ES-I3 (cell line): ENCODE results near the gene FOXL3.

Experiments used
- H3K36me3 ChIP-seq: 2 replicates; pipeline ENCODE4 v1.6.1; 2013; ENCODE audit warnings: mild to moderate bottlenecking, low read length, control low read depth, moderate library complexity; ENCODE audit not compliant: insufficient read depth
- H3K4me1 ChIP-seq: 2 replicates; pipeline ENCODE4 v1.6.1; 2013; ENCODE audit warnings: mild to moderate bottlenecking, control low read depth, low read length; ENCODE audit not compliant: insufficient read depth
- H3K9ac ChIP-seq: 2 replicates; pipeline ENCODE4 v1.6.1; 2013; ENCODE audit warnings: low read depth, mild to moderate bottlenecking, low read length, moderate library complexity
- H3K9me3 ChIP-seq: 2 replicates; pipeline ENCODE4 v1.6.1; 2013; ENCODE audit warnings: mild to moderate bottlenecking, low read length, moderate library complexity; ENCODE audit not compliant: control insufficient read depth, insufficient read depth

FOXL3 gene

GRCh38 chr7:303884-304573, 14.1 kb downstream of the FOXL3 start:
- Histone ChIP-seq H3K4me1 (no peaks in the 10 kb centered on the region), H3K9me3 (no peaks in the 10 kb centered on the region), H3K36me3 (no peaks in the 10 kb centered on the region), H3K9ac (no peak overlapping the region)

DNA sequence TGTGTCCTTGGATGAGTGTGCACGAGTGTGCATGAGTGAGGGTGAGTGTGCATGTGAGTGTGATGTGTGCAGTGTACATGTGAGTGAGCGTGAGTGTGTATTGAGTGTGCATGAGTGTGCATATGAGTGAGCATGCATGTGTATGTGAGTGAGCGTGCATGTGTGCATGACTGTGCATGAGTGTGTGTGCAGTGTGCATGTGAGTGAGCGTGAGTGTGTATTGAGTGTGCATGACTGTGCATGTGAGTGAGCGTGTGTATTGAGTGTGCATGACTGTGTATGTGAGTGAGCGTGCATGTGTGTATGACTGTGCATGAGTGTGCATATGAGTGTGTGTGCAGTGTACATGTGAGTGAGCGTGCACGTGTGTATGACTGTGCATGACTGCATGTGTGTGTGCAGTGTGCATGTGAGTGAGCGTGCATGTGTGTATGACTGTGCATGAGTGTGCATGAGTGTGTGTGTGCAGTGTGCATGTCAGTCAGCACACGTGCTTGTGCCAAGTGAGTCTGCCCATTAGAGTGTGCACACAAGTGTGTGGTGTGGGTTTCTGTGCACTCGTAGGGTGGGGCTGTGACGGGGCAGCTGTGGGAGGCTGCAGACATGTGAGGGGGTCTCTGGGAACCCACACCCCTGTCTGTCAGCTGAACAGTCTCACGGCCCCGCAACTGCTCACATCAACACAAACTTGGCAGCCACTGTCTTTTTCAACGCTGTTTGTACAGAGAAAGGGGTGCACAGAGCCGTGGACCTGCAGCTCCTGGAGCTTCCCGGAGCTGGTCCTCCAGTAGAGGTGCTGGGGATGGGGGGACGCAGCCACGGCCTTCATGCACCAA, 14.8 kb downstream of the FOXL3 start:
- no peaks in the 10 kb centered on the region for H3K9me3 ChIP-seq
- no peaks in the 10 kb centered on the region for H3K4me1 ChIP-seq
- H3K9ac ChIP-seq, result no peak overlapping the region
- H3K36me3 ChIP-seq, result no peaks in the 10 kb centered on the region

DNA sequence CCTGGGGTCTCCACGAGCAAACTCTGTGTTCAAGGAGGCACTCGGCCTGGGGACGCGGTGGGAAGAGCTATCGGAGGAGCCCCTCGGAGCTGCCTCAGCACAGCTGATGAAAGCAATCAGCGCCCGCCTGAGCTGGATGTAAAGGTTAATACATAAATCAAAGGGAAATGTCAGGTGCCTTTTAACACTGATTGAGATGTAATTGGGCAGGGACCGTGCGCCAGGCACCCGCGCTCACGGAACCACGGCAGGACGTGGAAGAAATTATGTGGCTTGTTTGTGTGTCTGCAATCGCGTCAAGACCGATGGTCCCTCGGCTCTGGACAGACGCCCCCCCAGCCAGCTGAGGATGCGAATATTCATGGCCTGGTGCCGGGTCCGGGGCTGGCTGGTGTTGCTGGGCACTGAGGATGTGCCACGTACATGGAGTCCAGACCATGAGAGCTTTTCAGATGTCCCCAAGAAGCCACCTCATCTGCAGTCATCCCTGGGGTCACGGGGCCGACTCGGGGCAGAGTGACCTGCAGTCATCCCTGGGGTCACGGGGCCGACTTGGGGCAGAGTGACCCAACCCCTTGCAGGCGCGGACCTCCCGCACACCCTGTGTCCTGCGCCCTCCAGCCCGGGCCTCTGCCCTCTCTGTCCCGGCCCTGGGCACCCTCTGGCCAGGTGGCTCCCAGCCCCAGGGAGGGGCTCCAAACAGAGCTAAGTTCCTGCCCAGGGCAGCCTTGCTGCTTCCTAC, 15.6 kb downstream of the FOXL3 start:
- Histone ChIP-seq H3K36me3 (no peaks in the 10 kb centered on the region), H3K4me1 (no peaks in the 10 kb centered on the region), H3K9ac (no peak overlapping the region), H3K9me3 (peaks cover 1% of the 10 kb centered on the region; the same call in 1 of the 2 replicates)

DNA sequence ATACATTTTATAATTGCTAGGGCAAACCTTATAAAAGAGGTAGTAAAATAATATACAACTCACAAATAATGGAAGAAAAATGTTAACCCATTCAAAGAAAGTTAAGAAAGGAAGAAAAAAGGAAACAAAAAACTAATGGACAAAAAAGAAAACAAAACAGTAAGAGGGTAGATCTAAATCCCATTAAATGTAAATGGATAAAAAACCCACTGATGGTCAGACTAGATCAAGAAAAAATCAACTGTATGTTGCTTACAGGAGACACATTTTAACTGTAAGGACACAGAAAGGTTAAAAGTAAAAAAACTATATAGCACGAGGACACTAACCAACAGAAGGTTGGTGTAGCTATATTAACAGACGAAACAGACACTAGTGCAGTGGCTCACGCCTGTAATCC, 18.0 kb downstream of the FOXL3 start:
- Histone ChIP-seq H3K9ac (no peak overlapping the region), H3K9me3 (peaks cover 3% of the 10 kb centered on the region; the same call in 1 of the 2 replicates), H3K36me3 (no peaks in the 10 kb centered on the region), H3K4me1 (no peaks in the 10 kb centered on the region)

DNA sequence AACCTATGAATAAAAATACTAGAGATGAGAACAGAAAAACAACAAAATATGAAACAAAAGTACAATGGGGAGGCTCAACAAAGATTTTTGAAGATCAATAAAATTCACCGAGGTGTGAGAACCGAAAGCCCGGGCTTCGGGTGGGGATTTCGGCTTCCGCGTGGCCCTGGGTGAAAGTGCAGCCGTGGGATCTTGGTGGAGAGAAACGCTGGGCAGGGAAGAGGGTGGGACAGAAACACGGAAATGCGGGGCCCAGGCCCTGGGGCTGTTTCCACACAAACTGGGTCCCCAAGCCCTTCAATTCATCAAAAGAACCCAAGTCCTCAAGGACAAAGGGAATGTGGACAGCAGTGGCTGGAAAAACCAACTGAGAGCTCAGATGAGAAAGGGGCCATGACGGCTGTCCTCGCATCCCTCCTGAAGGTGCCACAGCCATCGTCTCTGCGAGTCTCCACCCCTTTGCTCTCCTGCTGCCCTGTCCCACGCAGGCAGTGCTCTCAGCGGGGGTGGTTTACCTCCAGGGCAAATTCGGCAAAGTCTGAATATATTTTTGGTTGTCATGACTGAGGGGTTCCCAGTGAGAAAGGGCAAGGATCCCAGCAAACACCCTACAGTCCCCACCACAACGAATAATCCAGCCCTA, 19.7 kb downstream of the FOXL3 start:
- Histone ChIP-seq H3K4me1 (no peaks in the 10 kb centered on the region), H3K9me3 (peaks cover 3% of the 10 kb centered on the region; the same call in 1 of the 2 replicates), H3K36me3 (no peaks in the 10 kb centered on the region), H3K9ac (no peak overlapping the region)

DNA sequence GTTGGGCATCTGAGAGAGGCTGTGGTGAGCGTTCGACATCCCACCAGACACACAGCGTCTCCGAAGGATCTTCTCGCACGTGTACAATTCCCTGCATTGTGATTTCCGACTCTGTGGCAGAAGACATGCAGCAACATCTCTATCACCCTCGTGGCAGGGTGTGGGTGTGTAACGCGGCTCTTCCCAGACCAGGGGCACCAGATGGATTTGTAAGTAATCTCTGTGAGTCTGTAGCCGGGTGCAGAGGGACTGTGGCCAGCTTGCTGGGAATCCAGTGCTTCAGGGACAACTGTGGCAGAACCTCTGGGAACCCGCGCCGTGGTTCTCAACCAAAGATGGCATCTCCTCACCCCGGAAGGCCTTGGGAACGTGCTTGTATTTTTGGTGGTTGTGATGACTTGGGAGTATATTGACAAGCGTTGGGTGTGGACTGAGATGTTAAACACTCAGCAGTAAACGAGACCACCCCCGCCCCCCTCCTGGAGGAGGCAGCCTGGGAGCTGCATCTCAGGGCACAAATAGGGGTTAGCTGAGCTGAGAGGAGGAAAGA, 21.2 kb downstream of the FOXL3 start:
- H3K9ac ChIP-seq, result no peak overlapping the region
- peaks cover 3% of the 10 kb centered on the region; the same call in 1 of the 2 replicates for H3K9me3 ChIP-seq
- H3K4me1 ChIP-seq, result no peaks in the 10 kb centered on the region
- H3K36me3 ChIP-seq, result no peaks in the 10 kb centered on the region

GRCh38 chr7:311796-312195, 21.8 kb downstream of the FOXL3 start:
- peaks cover 3% of the 10 kb centered on the region; the same call in 1 of the 2 replicates for H3K9me3 ChIP-seq
- no peaks in the 10 kb centered on the region for H3K4me1 ChIP-seq
- H3K9ac ChIP-seq, result no peak overlapping the region
- no peaks in the 10 kb centered on the region for H3K36me3 ChIP-seq

DNA sequence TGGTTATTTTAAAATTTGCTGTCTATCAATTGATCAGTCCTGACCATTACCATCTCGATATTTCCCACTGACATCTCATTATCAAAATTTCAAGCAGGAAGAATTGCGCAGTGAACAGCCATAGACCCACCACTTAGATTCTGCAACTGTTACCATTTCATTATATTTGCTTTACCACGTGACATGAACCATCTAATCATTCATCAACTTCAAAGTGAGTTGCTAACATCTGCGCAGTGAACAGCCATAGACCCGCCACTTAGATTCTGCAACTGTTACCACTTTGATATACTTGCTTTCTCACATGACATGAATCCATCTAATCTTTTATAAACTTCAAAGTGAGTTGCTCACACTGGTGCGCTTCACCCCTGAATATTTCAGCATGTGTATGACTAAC, 22.5 kb downstream of the FOXL3 start:
- H3K9me3 ChIP-seq, result peaks cover 5% of the 10 kb centered on the region; the same call in 1 of the 2 replicates
- H3K36me3 ChIP-seq, result no peaks in the 10 kb centered on the region
- no peaks in the 10 kb centered on the region for H3K4me1 ChIP-seq
- H3K9ac ChIP-seq, result no peak overlapping the region

GRCh38 chr7:314853-315252, 24.9 kb downstream of the FOXL3 start:
- no peak overlapping the region for H3K9ac ChIP-seq
- no peaks in the 10 kb centered on the region for H3K36me3 ChIP-seq
- no peaks in the 10 kb centered on the region for H3K4me1 ChIP-seq
- H3K9me3 ChIP-seq, result peaks cover 6% of the 10 kb centered on the region; the same call in 1 of the 2 replicates

- Histone ChIP-seq H3K9me3 (peaks cover 3% of the 10 kb centered on the region; the same call in 1 of the 2 replicates), H3K36me3 (no peaks in the 10 kb centered on the region), H3K4me1 (no peaks in the 10 kb centered on the region), H3K9ac (no peak overlapping the region)
These were observed 25.7 kb downstream of the FOXL3 start for GRCh38 chr7:315516-316265.

DNA sequence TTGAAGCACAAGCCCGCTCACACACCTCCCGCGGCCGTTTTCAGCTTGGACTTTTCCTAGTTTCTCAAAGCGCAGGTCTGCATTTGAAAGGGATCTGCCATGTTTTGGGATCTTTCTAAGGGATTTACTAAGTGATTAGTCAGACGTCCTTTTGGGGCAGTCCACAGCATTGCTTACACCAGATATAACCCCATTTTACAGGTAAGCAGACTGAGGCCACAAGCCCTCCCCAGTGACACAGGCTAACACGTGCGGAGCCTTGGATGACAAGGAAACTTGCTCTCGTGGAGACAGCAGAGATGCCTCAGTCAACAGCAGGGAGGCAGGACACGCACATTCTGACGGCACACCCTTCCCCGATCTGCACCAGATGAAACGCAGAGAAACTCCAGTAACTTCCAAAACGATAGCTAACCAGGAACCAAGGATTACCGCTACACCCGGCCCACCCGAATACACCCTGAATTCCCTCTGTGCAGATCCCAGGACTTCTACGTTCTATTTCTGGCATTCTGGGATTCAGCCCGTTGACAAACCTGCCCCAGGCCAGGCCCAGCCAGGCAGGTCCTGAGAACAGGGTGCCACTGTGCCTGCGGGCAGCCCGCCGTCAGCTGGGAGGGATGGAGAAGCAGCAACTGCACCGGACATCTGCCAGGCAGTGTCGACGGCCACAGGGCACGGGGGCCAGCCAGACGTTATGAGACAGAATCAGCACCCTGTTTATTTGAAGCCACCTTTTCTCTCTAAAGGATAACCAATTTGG, 27.9 kb downstream of the FOXL3 start:
- Histone ChIP-seq H3K4me1 (no peaks in the 10 kb centered on the region), H3K36me3 (no peaks in the 10 kb centered on the region)

DNA sequence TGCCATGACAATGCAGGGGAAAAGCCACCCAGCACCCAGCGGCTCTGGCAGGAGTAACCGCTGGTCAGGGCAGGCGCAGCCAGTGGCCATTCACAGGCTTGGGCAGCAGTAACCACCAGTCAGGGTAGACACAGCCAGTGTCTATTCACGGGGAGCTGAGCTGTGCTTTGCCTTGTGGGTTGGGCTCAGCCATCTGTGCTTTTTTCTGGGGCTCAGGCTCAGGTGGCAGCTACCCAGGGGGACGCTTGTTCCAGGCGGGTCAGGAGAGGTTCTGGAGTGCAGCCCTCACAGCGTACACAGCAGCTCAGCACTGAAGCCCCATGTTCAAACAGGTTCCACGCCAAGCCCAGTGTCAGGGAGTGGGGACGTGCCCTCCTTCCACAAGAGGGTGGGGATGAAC, 28.5 kb downstream of the FOXL3 start:
- Histone ChIP-seq H3K36me3 (no peaks in the 10 kb centered on the region), H3K9me3 (0 out of 2 replicates have a peak, but pooled peaks cover 3% of the 10 kb centered on the region), H3K4me1 (no peaks in the 10 kb centered on the region), H3K9ac (no peak overlapping the region)

More for the DNA sequence above, 27.9 kb downstream of the FOXL3 start:
- Histone ChIP-seq H3K9me3 (0 out of 2 replicates have a peak, but pooled peaks cover 3% of the 10 kb centered on the region), H3K9ac (no peak overlapping the region)
